PC-3 (cell line): ENCODE measurements around the gene HRC. TPM values are rescaled to one million over a fixed set of nuclear protein-coding genes. Genes with fewer than 3 reads are reported as not detected.
A peak's percentile ranks its signal among the peaks of the same experiment; 100 is the strongest.

Experiments
- ATAC-seq: fragments of 200-7000 bp; cut with Tn5 transposase; 2 replicates; pipeline ENCODE4 v1.9.1; 2020; ENCODE audit warnings: mild to moderate bottlenecking, moderate library complexity
- Bru-seq: library from RNA; stranded (reverse); fragments of 400-500 nt; gene quantifications from one replicate; lab custom pipeline; 2021; lab: Mats Ljungman, UMichigan
- BruChase-seq, 2 experiments: library from RNA; stranded (reverse); fragments of 400-500 nt; gene quantifications; one replicate each; lab custom pipeline; 2021; lab: Mats Ljungman, UMichigan
- BruUV-seq: library from RNA; stranded (reverse); fragments of 400-500 nt; replicated peaks from 2 replicates; lab custom pipeline; 2021; lab: Mats Ljungman, UMichigan
- CTCF ChIA-PET: fragments of 300-600 bp; sonication (Branson Sonifier 250); formaldehyde crosslinking; loops from one replicate; lab custom pipeline; 2022; ENCODE audit warnings: antibody characterized with exemption; lab: Charles Lee
- POLR2A ChIA-PET: fragments of 300-600 bp; sonication (Branson Sonifier 250); formaldehyde crosslinking; loops from one replicate; lab custom pipeline; 2022; ENCODE audit warnings: antibody characterized with exemption; ENCODE audit not compliant: unreplicated experiment; lab: Charles Lee
- DNase-seq: peaks from one replicate; pipeline ENCODE4 v3.0.0-alpha.2; 2015
- H2AFZ ChIP-seq: fragments of 300-600 bp; sonication (generic); 2 replicates; pipeline ENCODE4 v1.6.0; 2016; ENCODE audit warnings: antibody characterized with exemption, low read length
- H3F3A ChIP-seq: fragments of 300-600 bp; sonication (generic); one replicate; pipeline ENCODE4 v1.6.0; 2017; ENCODE audit warnings: antibody characterized with exemption, low read length, control low read depth, mild to moderate bottlenecking; ENCODE audit not compliant: unreplicated experiment
- H3K27ac ChIP-seq: fragments of 300-600 bp; sonication (generic); 2 replicates; pipeline ENCODE4 v1.5.1; 2016; ENCODE audit warnings: mild to moderate bottlenecking, low read length
- H3K27me3 ChIP-seq: fragments of 300-600 bp; sonication (generic); 2 replicates; pipeline ENCODE4 v1.6.1; 2016; ENCODE audit warnings: low read length, mixed read lengths
- H3K36me3 ChIP-seq: fragments of 300-600 bp; sonication (generic); 2 replicates; pipeline ENCODE4 v1.6.1; 2016; ENCODE audit warnings: low read depth, mixed run types, low read length, mixed read lengths
- H3K4me1 ChIP-seq: fragments of 300-600 bp; sonication (generic); 2 replicates; pipeline ENCODE4 v1.5.1; 2016; ENCODE audit warnings: low read length; ENCODE audit not compliant: insufficient read depth
- H3K4me2 ChIP-seq: fragments of 300-600 bp; sonication (generic); 2 replicates; pipeline ENCODE4 v1.6.0; 2016; ENCODE audit warnings: low read length
- H3K4me3 ChIP-seq: fragments of 300-600 bp; sonication (generic); 2 replicates; pipeline ENCODE4 v1.5.1; 2016; ENCODE audit warnings: mild to moderate bottlenecking, low read length, mixed read lengths
- H3K79me2 ChIP-seq: fragments of 300-600 bp; sonication (generic); 2 replicates; pipeline ENCODE4 v1.6.1; 2017; ENCODE audit warnings: low read length, mixed read lengths
- H3K9ac ChIP-seq: fragments of 300-600 bp; sonication (generic); 2 replicates; pipeline ENCODE4 v1.6.0; 2016; ENCODE audit warnings: mild to moderate bottlenecking, low read length
- H3K9me2 ChIP-seq: fragments of 300-600 bp; sonication (generic); replicated peaks from 2 replicates; pipeline ENCODE4 v1.6.1; 2016; ENCODE audit warnings: mixed run types, low read length, mixed read lengths
- H3K9me3 ChIP-seq: fragments of 300-600 bp; sonication (generic); 2 replicates; pipeline ENCODE4 v1.6.1; 2016; ENCODE audit warnings: low read length, mixed read lengths
- H4K20me1 ChIP-seq: fragments of 300-600 bp; sonication (generic); 2 replicates; pipeline ENCODE4 v1.6.1; 2016; ENCODE audit warnings: low read length, mixed read lengths
- EZH2 ChIP-seq: fragments of 300-600 bp; sonication (generic); IDR thresholded peaks from one replicate; pipeline ENCODE4 v1.6.1; 2017; ENCODE audit warnings: antibody characterized with exemption, mild to moderate bottlenecking, low read length; ENCODE audit not compliant: unreplicated experiment
- EZH2phosphoT487 ChIP-seq: fragments of 300-600 bp; sonication (generic); IDR thresholded peaks from 2 replicates; pipeline ENCODE4 v1.6.1; 2018; ENCODE audit warnings: mild to moderate bottlenecking, antibody characterized with exemption, low read length, borderline replicate concordance
- intact Hi-C: fragments of 100-400 bp; cut with micrococcal nuclease; formaldehyde crosslinking; loops from 2 replicates; pipeline ENCODE4 v1.9.0; 2023
- long read RNA-seq: library from polyadenylated mRNA; unstranded; transcript quantifications from one replicate; pipeline ENCODE4 v2.0.0, GENCODE V29; 2021; ENCODE audit not compliant: unreplicated experiment
- total RNA-seq: library from RNA; depleted of rRNA; stranded (reverse); fragments of >200 nt; gene quantifications from 2 replicates; pipeline ENCODE4 v1.2.3, GENCODE V29; 2014; rRNA removed
- TF ChIP-seq, protein P1 (sequence below): fragments of 300-600 bp; sonication (generic); conservative IDR thresholded peaks from 2 replicates; pipeline ENCODE4 v1.5.1; 2017; ENCODE audit warnings: antibody characterized with exemption, low read depth, mild to moderate bottlenecking, low read length

HRC gene, protein sequence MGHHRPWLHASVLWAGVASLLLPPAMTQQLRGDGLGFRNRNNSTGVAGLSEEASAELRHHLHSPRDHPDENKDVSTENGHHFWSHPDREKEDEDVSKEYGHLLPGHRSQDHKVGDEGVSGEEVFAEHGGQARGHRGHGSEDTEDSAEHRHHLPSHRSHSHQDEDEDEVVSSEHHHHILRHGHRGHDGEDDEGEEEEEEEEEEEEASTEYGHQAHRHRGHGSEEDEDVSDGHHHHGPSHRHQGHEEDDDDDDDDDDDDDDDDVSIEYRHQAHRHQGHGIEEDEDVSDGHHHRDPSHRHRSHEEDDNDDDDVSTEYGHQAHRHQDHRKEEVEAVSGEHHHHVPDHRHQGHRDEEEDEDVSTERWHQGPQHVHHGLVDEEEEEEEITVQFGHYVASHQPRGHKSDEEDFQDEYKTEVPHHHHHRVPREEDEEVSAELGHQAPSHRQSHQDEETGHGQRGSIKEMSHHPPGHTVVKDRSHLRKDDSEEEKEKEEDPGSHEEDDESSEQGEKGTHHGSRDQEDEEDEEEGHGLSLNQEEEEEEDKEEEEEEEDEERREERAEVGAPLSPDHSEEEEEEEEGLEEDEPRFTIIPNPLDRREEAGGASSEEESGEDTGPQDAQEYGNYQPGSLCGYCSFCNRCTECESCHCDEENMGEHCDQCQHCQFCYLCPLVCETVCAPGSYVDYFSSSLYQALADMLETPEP
- total RNA-seq (not detected in 2 replicates), Bru-seq, nascent RNA (percentile 24 among the genes with signal in this experiment), BruChase-seq, experiment 1, labeled RNA remaining after a 6-hour chase (percentile 24 among the genes with signal in this experiment), BruChase-seq, experiment 2, labeled RNA remaining after a 2-hour chase (percentile 11 among the genes with signal in this experiment)
- long read RNA-seq, partial matches to known transcripts = 1 of 2 reads
- long read RNA-seq, other reads (novel, unspliced or antisense) = 1 of 2 reads

DNA sequence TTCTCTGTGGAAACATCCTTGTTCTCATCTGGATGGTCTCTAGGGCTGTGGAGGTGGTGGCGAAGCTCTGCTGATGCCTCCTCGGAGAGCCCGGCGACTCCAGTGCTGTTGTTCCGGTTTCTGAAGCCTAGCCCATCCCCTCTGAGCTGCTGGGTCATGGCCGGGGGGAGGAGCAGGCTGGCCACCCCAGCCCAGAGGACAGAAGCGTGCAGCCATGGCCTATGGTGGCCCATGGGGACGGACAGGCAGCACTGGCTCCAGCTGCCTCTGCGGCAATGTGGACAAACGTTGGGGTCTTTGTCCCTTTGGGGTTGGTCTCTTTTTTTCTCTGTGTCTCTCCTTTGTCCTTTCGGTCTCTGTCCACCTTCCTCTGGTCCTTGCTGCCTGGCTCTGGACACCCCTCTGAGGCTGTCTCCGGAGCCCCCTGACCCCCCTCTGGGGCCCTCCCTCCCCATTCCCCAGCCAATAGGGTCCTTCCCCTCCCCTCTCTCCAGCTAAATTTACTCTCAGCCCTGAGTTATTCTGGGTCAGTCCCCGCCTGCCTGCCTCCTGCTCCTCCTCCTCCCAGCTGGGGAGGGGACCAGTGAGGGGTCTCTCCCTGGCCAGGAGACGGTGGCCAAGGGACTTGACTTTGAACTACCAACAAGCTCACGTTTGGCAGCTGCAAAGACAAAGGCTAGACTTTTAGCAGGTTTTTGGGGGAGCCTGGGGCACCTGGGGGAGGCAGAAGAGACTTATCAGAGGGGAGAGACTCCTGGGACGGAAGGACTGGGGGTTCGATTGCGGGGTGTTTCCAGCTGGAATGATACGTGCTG, at the start of gene HRC:
HRC (minus strand) TSS at position 392 of the 815 bp plus-strand sequence; CDS start at position 233, 159 bp downstream.
- Histone ChIP-seq H3K79me2 (peaks cover 12% of the 10 kb centered on the region), H3K4me2 (no peak within 1 kb of the TSS), H3K27ac (no peak within 1 kb of the TSS), H3K4me1 (peaks cover 21% of the 10 kb centered on the region), H3F3A (no peaks in the 10 kb centered on the region), H2AFZ (no peak within 1 kb of the TSS), H3K9me2 (no peaks in the 10 kb centered on the region), H3K4me3 (no peak within 1 kb of the TSS), H3K27me3 (no peaks in the 10 kb centered on the region), H3K9ac (no peak within 1 kb of the TSS), H4K20me1 (no peaks in the 10 kb centered on the region), H3K36me3 (no peaks in the 10 kb centered on the region), H3K9me3 (no peaks in the 10 kb centered on the region)
- TF ChIP-seq EZH2 (no peak), EZH2phosphoT487 (no peak)
- TF ChIP-seq, protein P1, sequence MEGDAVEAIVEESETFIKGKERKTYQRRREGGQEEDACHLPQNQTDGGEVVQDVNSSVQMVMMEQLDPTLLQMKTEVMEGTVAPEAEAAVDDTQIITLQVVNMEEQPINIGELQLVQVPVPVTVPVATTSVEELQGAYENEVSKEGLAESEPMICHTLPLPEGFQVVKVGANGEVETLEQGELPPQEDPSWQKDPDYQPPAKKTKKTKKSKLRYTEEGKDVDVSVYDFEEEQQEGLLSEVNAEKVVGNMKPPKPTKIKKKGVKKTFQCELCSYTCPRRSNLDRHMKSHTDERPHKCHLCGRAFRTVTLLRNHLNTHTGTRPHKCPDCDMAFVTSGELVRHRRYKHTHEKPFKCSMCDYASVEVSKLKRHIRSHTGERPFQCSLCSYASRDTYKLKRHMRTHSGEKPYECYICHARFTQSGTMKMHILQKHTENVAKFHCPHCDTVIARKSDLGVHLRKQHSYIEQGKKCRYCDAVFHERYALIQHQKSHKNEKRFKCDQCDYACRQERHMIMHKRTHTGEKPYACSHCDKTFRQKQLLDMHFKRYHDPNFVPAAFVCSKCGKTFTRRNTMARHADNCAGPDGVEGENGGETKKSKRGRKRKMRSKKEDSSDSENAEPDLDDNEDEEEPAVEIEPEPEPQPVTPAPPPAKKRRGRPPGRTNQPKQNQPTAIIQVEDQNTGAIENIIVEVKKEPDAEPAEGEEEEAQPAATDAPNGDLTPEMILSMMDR = no peak
- BruUV-seq = no TSS peak
- ChIA-PET CTCF (interaction anchor here (0.7 kb wide), 1 partner anchor 162 kb away, joined by 4 read pairs; the partner anchor contains the start of genes GYS1 and RUVBL2), POLR2A (no interaction called here)
- intact Hi-C loops = no loop called here
- ATAC-seq (no peak), DNase-seq (no peak)

DNA sequence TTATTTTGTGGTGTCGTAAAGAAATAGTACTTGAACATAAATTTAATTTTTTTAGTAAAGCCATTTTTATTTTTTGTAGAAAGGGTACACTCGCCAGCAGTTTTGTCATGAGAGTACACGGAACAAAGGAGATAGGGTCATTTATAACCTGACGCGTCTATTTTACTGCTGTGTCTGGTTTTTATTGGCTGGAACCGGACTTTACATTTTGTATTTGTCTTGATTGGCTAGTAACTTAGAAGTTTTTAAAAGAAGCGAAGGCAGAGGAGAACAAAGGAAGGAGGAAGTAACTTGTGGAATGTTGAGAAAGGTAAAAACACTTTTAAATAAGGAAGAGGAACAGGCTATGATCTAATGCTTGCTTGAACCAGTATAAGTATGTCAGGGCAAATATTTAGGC, 45.8 kb upstream of the HRC start:
- Histone ChIP-seq H3K9me2 (no peaks in the 10 kb centered on the region), H2AFZ (no peak overlapping the region), H3K9me3 (no peaks in the 10 kb centered on the region), H3K4me1 (peaks cover 19% of the 10 kb centered on the region), H3F3A (no peaks in the 10 kb centered on the region), H3K79me2 (no peaks in the 10 kb centered on the region), H3K27ac (no peak overlapping the region), H4K20me1 (no peaks in the 10 kb centered on the region), H3K9ac (no peak overlapping the region), H3K27me3 (no peaks in the 10 kb centered on the region), H3K4me3 (no peak overlapping the region), H3K36me3 (peaks cover 14% of the 10 kb centered on the region; the same call in 1 of the 2 replicates), H3K4me2 (no peak overlapping the region)
- DNase-seq (no peak), ATAC-seq (no peak)
- no TSS peak for BruUV-seq
- intact Hi-C loops = no loop called here
- ChIA-PET POLR2A (no interaction called here), CTCF (interaction anchor here (0.7 kb wide), 1 partner anchor 53 kb away, joined by 3 read pairs; no protein-coding TSS in a partner anchor)
- TF ChIP-seq EZH2phosphoT487 = no peak
- TF ChIP-seq EZH2 = no peak
- TF ChIP-seq, protein P1 = no peak
